Globus pallidus (tissue), 1 donor: Measurements from ENCODE around the gene SLC23A3.

Source experiments
- DNase-seq: peaks from one replicate; pipeline ENCODE4 v3.0.0-alpha.2; 2015; ENCODE audit warnings: low spot score

Gene SLC23A3

GRCh38 chr2:219175928-219176817 is 6.3 kb upstream of the SLC23A3 start:
- DNase-seq, result peak; percentile 62

DNA sequence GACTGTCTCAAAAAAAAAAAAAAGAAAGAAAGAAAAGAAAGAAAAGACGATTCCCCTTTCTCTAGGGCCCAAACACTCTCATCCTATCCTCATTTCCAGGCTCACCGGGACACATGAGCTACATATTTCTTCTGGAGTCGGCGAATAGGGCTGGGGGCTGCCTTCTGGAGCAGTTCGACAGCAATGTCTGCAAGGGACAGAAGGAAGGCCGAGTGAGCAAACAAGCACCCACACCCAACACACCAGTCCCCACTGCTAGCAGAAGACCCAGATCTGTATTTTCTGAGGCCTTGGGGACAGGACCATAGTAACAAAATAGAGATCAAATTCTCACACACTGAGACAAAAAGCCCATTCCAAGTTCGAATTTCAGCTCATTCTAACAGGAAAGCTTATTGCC is 5.7 kb upstream of the SLC23A3 start:
- DNase-seq, result no peak

GRCh38 chr2:219174801-219175200 is 5.0 kb upstream of the SLC23A3 start:
- DNase-seq, result no peak

DNA sequence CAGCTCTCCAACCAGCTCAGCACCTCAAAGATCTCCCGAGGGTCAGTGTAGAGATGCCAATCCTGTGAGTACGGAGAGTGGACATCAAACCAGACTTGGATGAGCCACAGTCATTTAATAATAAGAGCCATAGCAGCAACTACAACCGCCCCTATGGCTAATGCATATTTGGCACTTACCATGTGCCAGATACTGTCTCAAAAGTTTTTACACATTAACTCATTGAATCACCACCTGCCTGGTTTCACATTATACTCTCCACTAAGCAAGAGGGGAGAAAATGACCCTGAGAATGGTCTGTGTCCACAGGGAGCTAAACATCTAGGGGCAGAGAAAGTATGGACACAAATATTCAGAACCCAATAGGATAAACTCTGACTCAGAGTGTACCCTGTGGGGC is 4.3 kb upstream of the SLC23A3 start:
- DNase-seq, result no peak

GRCh38 chr2:219173176-219173575 is 3.3 kb upstream of the SLC23A3 start:
- no peak for DNase-seq

GRCh38 chr2:219172231-219173154 is 2.7 kb upstream of the SLC23A3 start:
- DNase-seq, result no peak

GRCh38 chr2:219171231-219171651 is 1.4 kb upstream of the SLC23A3 start:
- DNase-seq, result peak; percentile 45

DNA sequence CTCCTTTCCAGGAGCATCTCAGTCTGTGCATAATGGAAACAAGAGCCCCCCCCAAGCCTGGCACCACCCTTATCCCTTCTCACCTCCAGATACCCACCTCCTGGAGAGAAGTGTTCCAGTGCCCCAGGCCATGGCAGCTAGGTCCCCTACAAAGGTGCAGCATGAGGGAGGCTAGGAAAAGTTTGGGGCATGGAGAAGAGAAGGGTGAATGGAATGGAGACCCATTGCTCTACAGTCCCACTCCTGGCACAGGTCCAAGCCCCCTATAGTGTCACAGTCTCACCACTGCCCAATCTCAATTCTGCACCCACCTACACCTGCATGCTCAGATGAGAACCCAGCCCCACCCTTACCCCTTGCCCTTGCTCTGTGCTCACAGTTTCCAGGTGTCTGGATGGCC is 897 bp downstream of the SLC23A3 start:
- no peak for DNase-seq

DNA sequence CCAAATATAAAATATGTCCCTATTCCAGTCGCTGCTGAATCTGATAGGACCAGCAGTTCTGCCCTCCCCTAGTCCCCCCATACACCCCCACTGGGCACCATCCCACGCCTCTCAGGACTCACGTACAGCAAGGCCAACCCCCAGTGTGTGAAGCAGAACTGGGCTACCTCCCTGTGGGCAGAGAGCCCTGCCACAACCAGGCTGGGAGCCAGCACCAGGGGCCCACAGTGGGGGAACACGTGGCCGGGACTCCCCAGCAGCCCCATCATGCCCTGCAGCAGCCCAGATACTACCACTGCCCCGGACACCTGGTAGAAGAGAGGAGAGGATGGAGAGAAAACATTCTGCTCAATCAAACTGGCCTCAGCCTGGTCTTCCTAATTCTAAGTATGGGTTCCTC is 1.3 kb downstream of the SLC23A3 start:
- DNase-seq, result no peak

DNA sequence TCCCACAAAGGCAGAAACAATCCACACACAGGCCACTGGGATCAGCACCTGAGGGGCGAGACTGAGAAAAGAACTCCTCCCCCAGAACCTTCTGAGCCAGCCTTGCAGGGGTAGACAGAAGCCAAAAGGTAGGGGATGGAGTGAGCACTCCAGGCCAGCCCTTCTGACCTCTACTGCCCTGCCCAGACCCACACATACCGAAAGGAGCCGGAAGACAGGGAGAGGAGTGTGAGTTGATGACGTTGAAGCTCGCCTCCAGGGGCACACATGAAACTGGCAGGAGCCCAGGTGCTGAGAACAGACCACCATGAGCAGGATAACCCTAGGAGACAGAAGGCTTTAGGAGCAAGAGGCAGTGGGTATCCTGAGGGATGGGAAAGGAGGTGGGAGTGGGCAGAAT is 1.8 kb downstream of the SLC23A3 start:
- DNase-seq, result no peak

DNA sequence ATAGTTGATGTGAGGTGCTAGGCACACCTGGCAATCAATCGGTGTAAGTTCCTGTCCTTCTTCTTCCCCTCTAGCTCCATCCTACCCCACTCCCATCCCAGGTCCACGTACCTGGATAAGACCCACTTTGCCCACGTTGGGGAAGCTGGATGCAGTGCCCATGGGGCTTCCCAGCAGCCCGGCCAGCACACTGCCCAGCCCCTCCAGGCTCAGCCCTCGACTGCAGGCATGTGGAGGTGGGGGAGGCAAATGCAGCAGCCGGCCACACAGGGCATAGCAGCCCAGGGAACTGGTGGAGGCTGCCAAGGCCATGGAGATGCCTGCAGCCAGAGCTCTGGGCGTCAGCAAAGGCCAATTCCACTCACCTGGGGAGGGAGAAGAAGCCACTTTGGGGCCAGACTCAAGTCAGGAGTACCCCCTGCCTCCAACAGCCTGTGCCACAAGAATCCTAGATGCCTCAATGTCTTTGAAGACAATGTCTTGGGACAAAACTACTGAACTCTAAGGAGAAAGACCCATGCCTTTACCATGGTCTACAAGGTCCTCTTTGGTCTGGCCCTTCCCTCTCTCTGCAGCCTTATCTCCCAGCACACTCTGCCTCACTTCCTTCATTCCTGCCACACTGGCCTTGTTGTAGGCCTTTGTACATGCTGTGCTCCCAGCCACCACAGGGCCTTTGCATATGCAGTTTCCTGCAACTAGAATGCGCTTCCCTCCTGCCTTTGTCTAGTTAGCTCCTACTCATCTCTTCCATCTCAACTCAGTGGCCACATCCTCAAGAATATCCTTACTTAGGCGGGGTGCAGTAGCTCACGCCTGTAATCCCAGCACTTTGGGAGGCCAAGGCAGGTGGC is 4.5 kb downstream of the SLC23A3 start:
- DNase-seq, result no peak

DNA sequence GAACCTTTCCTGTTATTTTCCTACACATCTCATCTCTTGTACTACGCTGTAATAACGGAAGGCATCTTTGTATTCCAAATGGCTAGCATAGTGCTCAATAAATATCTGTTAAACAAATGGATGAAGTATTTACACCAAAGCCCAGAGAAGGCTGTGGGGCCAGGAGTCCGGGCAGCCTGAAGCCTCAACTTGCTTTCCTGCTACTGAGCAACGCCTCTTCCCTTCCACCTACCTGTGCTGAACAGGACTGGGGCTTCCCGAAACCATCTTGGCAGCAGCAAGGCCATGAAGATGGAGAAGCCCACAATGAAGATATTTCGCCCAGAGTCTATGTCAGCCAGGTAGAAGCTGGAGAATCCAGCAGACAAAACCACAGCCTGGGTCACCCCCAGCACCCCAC is 6.7 kb downstream of the SLC23A3 start:
- no peak for DNase-seq

- DNase-seq, result no peak
Measured at GRCh38 chr2:219161097-219161496, 8.7 kb downstream of the SLC23A3 start.

DNA sequence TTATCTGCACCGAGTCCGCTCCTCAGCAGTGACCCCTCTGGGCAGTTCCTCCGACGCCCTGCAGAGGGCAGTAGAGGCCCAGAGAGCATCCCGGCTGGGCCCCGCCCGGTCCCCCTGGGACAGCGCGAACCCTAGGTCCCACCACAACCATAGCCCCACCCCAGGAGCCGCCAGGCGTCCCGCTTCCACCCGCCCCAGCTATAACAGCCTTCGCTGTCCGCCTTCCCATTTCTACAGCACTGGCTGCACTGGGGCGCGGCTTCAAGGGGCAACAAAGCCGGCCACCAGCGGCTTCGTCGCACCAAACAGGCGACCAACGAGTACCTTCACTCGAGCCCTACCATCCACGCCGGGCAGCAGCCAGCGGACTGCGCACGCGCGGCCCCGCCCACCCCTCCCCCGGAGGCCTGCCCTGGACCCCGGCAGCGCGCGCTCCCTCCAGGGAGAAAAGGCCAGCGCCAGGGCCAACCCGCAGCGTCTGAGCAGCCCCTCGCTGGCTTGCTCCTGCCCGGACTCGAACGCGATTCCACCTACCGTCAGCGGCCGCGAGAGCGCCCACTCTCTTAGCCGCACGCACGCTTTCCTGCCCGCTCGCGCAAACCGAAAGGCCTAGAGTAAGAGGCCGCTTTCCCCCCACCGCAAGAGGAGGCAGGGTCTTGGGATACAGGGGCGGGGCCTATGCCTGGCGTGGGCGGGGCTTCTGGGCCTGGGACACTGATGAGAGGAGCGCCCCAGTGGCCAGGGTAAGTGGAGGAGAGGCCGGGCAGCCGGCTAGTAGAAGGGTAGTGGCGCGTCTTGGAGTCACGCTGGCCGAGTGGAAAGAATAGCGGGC is 9.4 kb downstream of the SLC23A3 start, which contains the start of gene NHEJ1:
TSS of gene NHEJ1 (minus strand) at position 630 of the 832 bp plus-strand sequence. CDS start 2,453 bp downstream, outside the sequence.
- peak; percentile 94 for DNase-seq

- DNase-seq, result no peak
Measured at GRCh38 chr2:219159771-219160185, 10.1 kb downstream of the SLC23A3 start.

- DNase-seq, result no peak
Measured at GRCh38 chr2:219158586-219158985, 11.2 kb downstream of the SLC23A3 start.

DNA sequence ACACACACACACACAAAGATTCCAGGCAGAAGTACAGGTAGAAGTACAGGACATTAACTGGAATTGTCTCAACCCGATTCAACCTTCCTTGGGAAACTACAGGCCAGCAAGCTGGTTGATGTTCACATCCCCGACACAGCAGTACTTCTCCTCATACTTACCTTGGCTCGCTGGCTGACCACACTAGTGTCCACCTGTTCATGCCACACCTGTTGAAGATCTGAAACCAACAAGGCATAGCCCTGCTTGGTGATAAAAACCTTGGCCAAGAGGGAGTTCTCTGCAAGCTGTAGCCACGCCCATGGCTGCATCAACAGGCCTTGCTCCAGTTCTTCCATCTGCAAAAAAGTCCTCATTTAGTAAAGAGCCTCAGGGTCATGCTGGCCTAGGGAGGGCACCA is 11.8 kb downstream of the SLC23A3 start:
- no peak for DNase-seq

DNA sequence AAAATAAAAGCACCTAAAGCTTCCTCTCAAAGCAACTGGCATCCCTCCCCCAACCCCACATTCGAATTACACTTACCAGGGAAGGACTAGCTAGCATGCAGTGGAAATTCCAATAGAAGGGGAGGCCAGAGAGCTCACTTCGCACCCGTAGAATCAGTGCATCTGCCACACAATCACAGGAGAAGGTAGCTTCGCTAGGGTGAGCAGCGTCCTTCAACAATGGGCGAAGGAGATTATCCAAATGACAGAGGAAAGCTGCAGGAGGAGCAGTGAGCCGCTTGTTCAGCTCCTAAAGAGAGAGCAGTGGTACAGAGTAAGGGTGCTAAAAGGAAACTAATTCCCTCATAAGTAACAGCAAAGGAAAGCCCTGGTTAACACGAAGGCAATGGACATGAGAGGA is 12.4 kb downstream of the SLC23A3 start:
- DNase-seq, result no peak

DNA sequence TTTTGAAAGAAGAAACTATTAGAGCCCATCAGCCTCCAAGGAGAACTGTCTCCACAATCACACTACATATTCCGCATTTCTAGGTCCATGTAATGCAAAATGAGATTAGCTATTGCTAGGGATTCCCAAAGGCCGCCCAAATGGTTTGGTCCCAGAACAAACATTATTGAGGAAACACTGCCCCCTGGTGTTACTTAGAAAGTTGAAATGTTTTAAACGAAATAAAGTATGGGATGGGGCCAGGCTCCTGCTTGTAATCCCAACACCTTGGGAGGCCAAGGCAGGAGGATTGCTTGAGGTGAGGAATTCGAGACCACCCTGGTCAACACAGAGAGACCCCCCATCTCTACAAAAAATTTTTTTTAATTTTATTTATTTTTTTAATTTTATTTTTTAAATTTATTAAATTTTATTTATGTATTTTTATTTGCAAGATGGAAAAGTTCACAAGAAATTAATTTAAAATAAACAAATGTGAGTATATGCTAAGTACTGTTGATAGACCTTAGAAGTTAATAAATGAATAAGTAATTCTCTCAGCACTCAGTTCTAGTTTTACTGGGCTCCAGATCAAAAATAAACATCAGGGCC is 14.7 kb downstream of the SLC23A3 start:
- DNase-seq, result peak; percentile 65

GRCh38 chr2:219149667-219150066 is 20.2 kb downstream of the SLC23A3 start:
- DNase-seq, result no peak
